Brain pericyte (primary cell): ENCODE data around the gene SCGN.

Source experiments
- DNase-seq: peaks from one replicate; pipeline ENCODE4 v3.0.0-alpha.2; 2012; ENCODE audit warnings: low read depth, low spot score

Gene SCGN

DNA sequence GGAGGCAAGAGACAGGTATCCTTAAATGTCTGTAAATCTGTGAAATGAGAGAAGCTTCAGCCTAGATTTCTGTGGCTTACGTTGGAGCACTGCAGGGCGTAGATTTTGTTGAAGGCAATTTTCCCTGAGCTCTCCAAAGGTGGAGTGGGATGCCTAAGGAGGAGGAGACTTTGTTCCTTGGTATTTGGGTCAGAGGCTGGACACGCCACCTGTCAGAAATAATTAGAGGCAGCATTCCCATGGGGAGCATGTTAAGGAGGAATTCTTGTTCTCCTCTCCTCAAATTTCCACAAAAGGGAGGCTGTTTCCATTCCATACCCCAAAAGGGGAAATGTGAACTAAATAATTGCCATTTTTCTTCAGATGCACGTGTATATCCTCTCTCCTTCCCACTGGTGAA is 11.1 kb upstream of the SCGN start:
- no peak for DNase-seq

- DNase-seq, result no peak
Measured at GRCh38 chr6:25641377-25641776, 10.6 kb upstream of the SCGN start.

DNA sequence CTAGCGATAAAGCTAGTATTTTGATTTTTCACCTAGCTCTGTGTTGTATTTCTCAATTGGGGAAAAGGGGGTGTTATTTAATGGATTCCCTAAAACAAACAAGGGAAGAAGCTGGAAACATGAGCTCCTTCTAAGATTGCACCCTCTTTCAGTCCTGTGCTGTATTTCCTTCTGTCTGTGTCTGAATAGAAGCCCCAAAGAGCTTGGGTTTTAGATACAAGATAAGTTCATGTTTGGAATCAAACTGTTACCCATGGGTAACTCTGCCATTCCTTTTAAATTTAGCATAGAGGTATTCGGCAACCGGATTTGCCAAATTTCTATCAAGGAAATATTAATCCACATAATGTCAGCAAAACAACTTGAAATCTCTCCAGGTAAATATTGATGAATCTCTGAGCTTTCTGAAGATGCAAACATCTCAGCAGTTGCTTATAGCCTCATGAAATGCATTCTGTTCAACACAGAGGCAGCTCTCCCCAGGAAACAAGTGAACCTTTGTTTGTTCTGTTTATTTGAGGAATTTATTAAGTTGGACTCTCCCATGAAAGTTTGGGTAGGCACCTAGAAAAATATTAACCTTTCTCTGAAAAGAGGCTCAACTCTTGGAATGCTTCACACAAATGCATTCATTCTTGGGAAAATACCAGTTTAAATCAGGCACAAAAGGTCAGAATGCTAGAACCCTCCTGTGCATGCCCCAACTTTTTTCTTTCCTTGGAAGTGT is 9.9 kb upstream of the SCGN start:
- no peak for DNase-seq

DNA sequence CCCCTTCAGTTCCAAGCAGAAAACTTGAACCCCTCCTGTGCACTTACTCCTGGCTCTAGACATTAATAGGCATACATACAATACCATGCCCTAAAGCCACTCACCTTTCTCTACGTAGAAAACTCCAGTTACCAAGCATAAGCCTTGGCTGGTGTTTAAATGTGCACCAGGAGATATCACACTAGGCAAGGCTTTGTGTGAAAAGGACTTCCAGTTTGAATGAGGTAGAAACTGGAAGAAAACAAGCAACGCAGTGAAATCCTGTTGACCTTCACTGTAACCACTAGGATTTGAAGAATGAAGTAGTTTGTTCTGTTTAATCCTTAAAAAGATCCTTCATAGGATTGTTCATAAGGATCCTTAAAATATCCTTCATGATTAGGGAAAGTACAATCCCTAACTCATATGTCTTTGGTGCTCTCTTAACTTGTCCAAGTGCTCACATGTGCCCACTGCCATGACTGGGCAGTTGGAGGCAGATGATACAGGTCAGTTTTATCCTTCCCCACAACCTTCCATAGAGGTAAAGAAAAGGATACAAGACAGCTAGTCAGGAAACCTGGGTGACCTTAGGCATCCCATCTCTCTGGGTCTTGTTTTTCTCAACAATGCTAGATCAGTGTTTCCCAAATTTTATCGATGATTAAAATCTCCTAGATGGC is 9.2 kb upstream of the SCGN start:
- DNase-seq, result no peak

DNA sequence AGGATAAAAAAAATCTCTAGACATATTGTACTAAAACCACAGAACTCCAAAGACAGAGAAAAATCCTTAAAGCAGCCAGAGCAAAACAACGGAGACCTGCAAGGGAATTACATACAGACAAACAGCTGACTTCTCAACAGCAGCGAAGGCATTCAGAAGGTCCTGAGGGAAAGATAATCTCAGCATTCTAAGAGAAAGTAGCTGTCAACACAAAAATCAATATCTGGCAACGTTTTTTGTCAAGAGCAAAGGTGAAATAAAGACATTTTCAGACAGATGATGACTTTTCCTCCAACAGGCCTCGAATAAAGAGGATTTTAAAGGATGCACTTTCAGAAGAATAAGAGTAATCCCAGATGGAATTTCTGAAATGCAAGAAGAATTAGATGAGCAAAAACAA is 6.1 kb upstream of the SCGN start:
- DNase-seq, result no peak

DNA sequence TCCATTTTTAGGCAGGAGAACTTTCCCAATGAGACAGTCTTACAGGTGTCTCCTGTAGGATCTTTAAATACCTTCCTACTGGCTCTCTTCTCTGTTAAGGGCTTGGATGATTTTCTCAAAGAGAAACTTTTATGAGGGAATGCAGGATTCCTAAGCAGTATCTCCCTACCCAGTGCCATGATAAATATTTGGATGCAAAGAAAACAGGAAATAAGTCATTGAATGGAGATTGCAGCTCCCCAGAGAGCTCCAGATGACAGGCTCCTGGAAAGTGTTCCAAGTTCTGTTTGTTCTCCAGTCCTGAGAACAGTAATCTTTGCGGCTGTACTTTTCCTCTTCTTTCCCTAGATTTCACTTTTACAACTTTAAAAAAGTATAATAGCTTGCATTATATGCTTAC is 2.4 kb upstream of the SCGN start:
- DNase-seq, result no peak

- no peak for DNase-seq
Measured at GRCh38 chr6:25655723-25656122, 3.7 kb downstream of the SCGN start.

DNA sequence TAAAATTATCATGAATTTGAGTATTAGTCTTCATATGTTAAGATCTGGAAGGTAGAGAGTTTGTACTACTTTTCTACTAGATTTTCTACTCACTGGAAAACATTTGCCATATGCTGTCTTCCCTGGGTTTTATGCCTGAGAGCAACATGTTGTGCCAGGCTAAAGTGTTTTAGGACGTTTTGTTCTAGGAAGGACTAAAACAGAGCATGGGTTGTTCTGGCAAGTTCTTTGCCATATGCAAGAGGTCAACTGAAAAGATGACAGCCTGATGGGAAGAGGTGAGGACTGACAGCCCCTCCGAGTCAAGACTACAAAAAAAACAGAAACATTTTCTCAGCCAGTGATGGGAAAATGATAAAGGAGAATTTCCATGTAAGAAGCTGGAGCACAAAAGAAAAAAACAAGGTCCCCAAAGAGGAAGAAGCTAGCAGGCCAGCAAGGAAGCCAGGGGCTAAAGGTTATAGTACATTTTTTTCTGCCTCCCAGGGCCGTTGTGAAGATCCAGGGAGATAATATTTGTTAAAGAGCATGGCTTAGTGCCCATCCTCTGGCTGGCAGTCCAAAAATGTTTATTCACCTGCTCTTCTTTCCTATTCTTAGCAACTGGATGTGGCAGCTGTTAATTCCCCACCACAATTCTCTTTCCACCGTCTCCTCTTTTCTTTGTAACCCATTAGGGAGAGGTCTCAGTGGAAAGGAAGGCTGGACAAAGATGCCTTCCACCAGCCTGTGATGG is 7.8 kb downstream of the SCGN start:
- DNase-seq, result no peak

GRCh38 chr6:25660512-25660911 is 8.5 kb downstream of the SCGN start:
- DNase-seq, result no peak

- DNase-seq, result no peak
Measured at GRCh38 chr6:25661129-25661779, 9.2 kb downstream of the SCGN start.

GRCh38 chr6:25665455-25665854 is 13.4 kb downstream of the SCGN start:
- no peak for DNase-seq

- DNase-seq, result no peak
Measured at GRCh38 chr6:25669413-25669812, 17.4 kb downstream of the SCGN start.

DNA sequence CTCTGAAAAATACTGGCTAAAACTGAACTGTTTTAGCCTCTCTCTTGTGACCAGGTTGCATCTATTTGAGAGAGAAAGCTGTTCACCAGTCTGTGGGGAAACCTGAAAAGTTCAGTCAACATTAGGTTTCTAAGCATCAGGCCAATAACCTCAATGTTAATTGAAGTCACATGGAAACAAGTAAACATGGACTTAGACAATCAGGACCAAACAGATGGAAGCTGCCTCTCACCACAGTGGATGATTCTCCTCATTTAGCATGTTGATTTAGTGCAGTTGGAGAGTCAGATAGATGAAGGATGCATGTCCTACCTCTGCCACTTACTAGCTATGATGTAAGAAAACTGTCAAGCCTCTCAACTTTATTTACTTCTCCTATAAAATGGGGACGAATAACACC is 18.2 kb downstream of the SCGN start:
- DNase-seq, result no peak

DNA sequence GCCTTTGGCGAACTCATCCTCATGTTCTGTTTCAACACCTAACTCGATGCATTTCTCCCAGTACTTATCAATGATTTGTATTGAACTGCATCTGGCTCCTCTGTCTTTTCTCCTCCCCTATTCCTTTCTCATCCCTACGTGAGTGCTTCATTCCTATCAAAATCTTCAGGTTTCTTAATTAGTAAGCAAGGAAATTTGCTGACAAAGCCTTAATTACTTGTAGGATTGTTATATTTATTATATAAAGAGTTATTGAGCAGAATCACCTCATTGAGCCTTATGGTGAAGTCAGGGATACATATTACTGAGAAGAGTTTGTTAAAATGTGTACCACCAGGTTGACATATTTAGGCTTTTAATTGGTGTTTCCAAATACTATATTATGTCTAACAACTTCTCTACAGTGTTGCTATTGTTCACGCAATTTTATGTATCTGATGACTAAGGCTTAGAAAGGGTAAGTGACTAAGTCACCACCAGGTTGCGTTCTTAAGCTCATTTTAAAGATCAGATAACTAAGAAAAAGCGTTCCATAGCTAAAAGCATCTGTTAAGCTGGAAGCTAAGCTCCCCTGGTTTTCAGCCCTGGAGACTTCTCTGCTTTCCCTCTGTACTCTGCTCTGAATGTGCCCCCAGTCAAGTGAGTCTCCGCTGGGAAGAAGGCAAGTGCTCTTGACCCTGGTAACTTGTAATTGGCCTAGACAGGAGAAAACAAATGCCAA is 18.9 kb downstream of the SCGN start:
- no peak for DNase-seq

GRCh38 chr6:25671652-25672051 is 19.6 kb downstream of the SCGN start:
- no peak for DNase-seq

GRCh38 chr6:25675167-25675566 is 23.2 kb downstream of the SCGN start:
- no peak for DNase-seq

- DNase-seq, result no peak
Measured at GRCh38 chr6:25676775-25677174, 24.8 kb downstream of the SCGN start.

GRCh38 chr6:25681848-25682247 is 29.8 kb downstream of the SCGN start:
- no peak for DNase-seq

DNA sequence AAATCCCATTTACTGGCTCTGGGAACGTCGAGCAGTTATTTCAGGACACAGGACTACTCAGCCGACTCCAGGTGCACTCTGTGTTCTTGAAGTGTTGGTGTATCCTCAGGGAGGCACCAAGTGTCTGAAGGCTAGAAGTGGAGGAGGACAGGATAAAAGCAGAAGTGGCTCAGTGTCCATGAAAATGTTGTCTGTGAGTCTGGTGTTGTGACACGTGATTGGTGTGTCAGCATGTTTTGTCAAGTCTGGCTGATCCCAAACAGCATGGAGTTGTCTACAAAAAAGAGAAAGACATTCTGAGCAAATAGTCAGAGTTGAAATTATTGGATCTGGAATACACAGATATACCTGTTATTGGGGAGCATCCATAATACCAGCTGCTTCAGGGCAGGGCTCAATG is 30.3 kb downstream of the SCGN start:
- no peak for DNase-seq

- DNase-seq, result no peak
Measured at GRCh38 chr6:25684565-25684964, 32.5 kb downstream of the SCGN start.

DNA sequence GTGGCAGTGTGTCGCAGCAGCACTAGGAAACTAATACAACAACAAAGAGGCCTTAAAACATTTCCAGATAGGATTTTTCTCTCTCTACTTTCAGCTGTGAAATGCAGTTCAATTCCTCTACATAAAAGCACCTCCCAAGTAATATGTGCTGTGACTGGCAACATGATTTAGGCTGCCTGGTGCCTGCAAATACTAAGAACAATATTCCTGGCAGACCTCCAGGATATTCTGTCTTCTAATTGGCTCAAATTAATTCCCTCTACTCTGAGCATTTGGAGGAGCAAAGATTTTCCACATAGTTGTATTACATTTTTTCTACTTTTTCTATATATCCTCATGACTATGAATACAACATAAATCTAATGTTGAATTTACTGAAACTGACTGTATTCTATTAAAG is 33.2 kb downstream of the SCGN start:
- no peak for DNase-seq

GRCh38 chr6:25685896-25686295 is 33.9 kb downstream of the SCGN start:
- no peak for DNase-seq
